OCI-LY7 (cell line): ENCODE results near the gene PPP1R37. TPM values are rescaled to one million over a fixed set of nuclear protein-coding genes. Genes with fewer than 3 reads are reported as not detected.

Experiments
- BruUV-seq: library from RNA; stranded (reverse); fragments of 400-500 nt; replicated peaks from 2 replicates; lab custom pipeline; 2021; lab: Mats Ljungman, UMichigan
- CTCF ChIA-PET: fragments of 300-600 bp; sonication (Branson Sonifier 250); formaldehyde crosslinking; loops from one replicate; lab custom pipeline; 2022; ENCODE audit warnings: antibody characterized with exemption; ENCODE audit not compliant: unreplicated experiment; lab: Charles Lee
- POLR2A ChIA-PET: fragments of 300-600 bp; sonication (Branson Sonifier 250); formaldehyde crosslinking; loops from one replicate; lab custom pipeline; 2022; ENCODE audit warnings: antibody characterized with exemption; lab: Charles Lee
- DNase-seq: peaks from one replicate; pipeline ENCODE4 v3.0.0-alpha.2; 2015; ENCODE audit warnings: low spot score
- H2AFZ ChIP-seq: fragments of 200-600 bp; sonication (generic), shearing (Covaris generic); 2 replicates; pipeline ENCODE4 v1.6.1; 2014; ENCODE audit warnings: mild to moderate bottlenecking, antibody characterized with exemption, low read length, moderate library complexity
- H3K27ac ChIP-seq: fragments of 200-600 bp; sonication (generic); 2 replicates; pipeline ENCODE4 v1.5.1; 2014; ENCODE audit warnings: mixed run types, low read depth, mild to moderate bottlenecking, moderate library complexity, low read length, inconsistent platforms; ENCODE audit not compliant: poor library complexity, severe bottlenecking
- H3K36me3 ChIP-seq: fragments of 200-600 bp; sonication (generic); 2 replicates; pipeline ENCODE4 v1.6.1; 2014; ENCODE audit warnings: mild to moderate bottlenecking, antibody characterized with exemption, low read length, moderate library complexity, mixed read lengths; ENCODE audit not compliant: insufficient read depth
- H3K4me1 ChIP-seq: fragments of 200-600 bp; sonication (generic); 2 replicates; pipeline ENCODE4 v1.5.1; 2014; ENCODE audit warnings: mild to moderate bottlenecking, low read length; ENCODE audit not compliant: insufficient read depth, poor library complexity, severe bottlenecking
- H3K4me2 ChIP-seq: fragments of 200-600 bp; sonication (generic); 2 replicates; pipeline ENCODE4 v1.6.1; 2014; ENCODE audit warnings: mild to moderate bottlenecking, low read length
- H3K4me3 ChIP-seq: fragments of 200-600 bp; sonication (generic); 2 replicates; pipeline ENCODE4 v1.5.1; 2014; ENCODE audit warnings: mild to moderate bottlenecking, low read depth, low read length; ENCODE audit not compliant: poor library complexity, severe bottlenecking
- H3K79me2 ChIP-seq: fragments of 200-600 bp; sonication (generic); 2 replicates; pipeline ENCODE4 v1.6.1; 2016; ENCODE audit warnings: low read depth, mild to moderate bottlenecking, low read length, moderate library complexity, mixed read lengths; ENCODE audit not compliant: insufficient read depth
- H3K9me2 ChIP-seq: fragments of 200-600 bp; sonication (generic); 2 replicates; pipeline ENCODE4 v1.6.1; 2016; ENCODE audit warnings: mild to moderate bottlenecking, low read length, mixed read lengths; ENCODE audit not compliant: insufficient read depth
- H3K9me3 ChIP-seq: fragments of 200-600 bp; sonication (generic); 2 replicates; pipeline ENCODE4 v1.6.1; 2014; ENCODE audit warnings: mild to moderate bottlenecking, mixed run types, low read length, mixed read lengths
- H4K20me1 ChIP-seq: fragments of 200-600 bp; sonication (generic); 2 replicates; pipeline ENCODE4 v1.6.1; 2014; ENCODE audit warnings: mild to moderate bottlenecking, antibody characterized with exemption, low read length, moderate library complexity, mixed read lengths; ENCODE audit not compliant: insufficient read depth
- CTCF ChIP-seq: fragments of 200-600 bp; sonication (generic); conservative IDR thresholded peaks from 2 replicates; pipeline ENCODE4 v1.5.1; 2014; ENCODE audit warnings: mild to moderate bottlenecking, antibody characterized with exemption, low read length, moderate library complexity, mixed read lengths
- EZH2phosphoT487 ChIP-seq: fragments of 200-600 bp; sonication (generic); IDR thresholded peaks from 2 replicates; pipeline ENCODE4 v1.6.1; 2018; ENCODE audit warnings: low read depth, borderline replicate concordance, mild to moderate bottlenecking, mixed run types, antibody characterized with exemption, low read length, moderate library complexity, mixed read lengths
- intact Hi-C: fragments of 100-400 bp; cut with micrococcal nuclease; formaldehyde crosslinking; loops from one replicate; pipeline ENCODE4 v1.10.0; 2022; ENCODE audit not compliant: unreplicated experiment
- total RNA-seq, 2 experiments: library from RNA; depleted of rRNA in 1 of 2; stranded (reverse); fragments of >200 nt in 1 of 2; shearing (Covaris generic) in 1 of 2; gene quantifications; 2 replicates each; pipeline ENCODE4 v1.2.3, GENCODE V29; 2014 to 2022

Gene PPP1R37
- total RNA-seq, 2 experiments from 2014 or later, result 24.7 to 48.6 TPM

- CTCF ChIA-PET, result no interaction called here
- Histone ChIP-seq H3K79me2 (no peaks in the 10 kb centered on the region), H4K20me1 (no peaks in the 10 kb centered on the region), H3K9me3 (no peaks in the 10 kb centered on the region), H3K36me3 (no peaks in the 10 kb centered on the region), H3K9me2 (no peaks in the 10 kb centered on the region), H3K27ac (no peak overlapping the region), H2AFZ (no peak overlapping the region), H3K4me3 (no peak overlapping the region), H3K4me2 (peak overlapping the region; percentile 24; the same call in 1 of the 2 replicates), H3K4me1 (peaks cover 16% of the 10 kb centered on the region)
- TF ChIP-seq EZH2phosphoT487 (no peak), CTCF (peak; percentile 42)
- BruUV-seq, result no TSS peak
- POLR2A ChIA-PET, result no interaction called here
- DNase-seq, result peak; percentile 48
- intact Hi-C loops, result no loop called here
These were observed 71.8 kb downstream of the PPP1R37 start for GRCh38 chr19:45164577-45165335.

- Histone ChIP-seq H3K4me2 (no peak overlapping the region), H3K27ac (no peak overlapping the region), H3K36me3 (no peaks in the 10 kb centered on the region), H3K4me1 (peaks cover 23% of the 10 kb centered on the region), H2AFZ (no peak overlapping the region), H3K9me2 (no peaks in the 10 kb centered on the region), H3K4me3 (no peak overlapping the region), H3K9me3 (no peaks in the 10 kb centered on the region), H3K79me2 (no peaks in the 10 kb centered on the region), H4K20me1 (no peaks in the 10 kb centered on the region)
- CTCF ChIA-PET, result no interaction called here
- POLR2A ChIA-PET, result interaction anchor here (0.6 kb wide), 1 partner anchor 29 kb away, joined by 6 read pairs; no protein-coding TSS in a partner anchor
- no peak for DNase-seq
- BruUV-seq, result no TSS peak
- no peak for TF ChIP-seq EZH2phosphoT487
- no peak for TF ChIP-seq CTCF
- intact Hi-C loops, result no loop called here
These were observed 73.8 kb downstream of the PPP1R37 start for GRCh38 chr19:45166723-45167252.
